ENCODE data around the gene ATRAID. TPM values are rescaled to one million over a fixed set of nuclear protein-coding genes. Genes with fewer than 3 reads are reported as not detected.
"Not testable (repeated sequence)": the region's sequence is repeated elsewhere in the genome, so short reads cannot be mapped to it uniquely, and the experiment has no call there.

Gene ATRAID
- total RNA-seq, 1 donor from 2014 or later = 112 TPM

DNA sequence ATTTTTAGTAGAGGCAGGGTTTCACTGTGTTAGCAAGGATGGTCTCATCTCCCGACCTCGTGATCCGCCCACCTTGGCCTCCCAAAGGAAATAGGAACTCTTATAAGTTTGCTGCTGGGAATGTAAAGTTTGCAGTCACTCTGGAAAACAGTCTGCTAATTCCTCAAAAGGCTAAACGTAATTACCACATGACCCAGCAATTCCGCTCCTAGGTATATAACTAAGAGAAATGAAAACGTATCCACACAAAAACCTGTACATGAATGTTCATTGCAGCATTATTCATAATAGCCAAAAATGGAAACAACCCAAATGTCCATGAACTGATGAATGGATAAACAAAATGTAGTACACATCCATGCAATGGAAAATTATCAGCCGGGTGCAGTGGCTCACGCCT lies 21.9 kb upstream of the ATRAID start:
- Mint-ChIP-seq H3K4me3 (no peak overlapping the region), H3K27ac (no peak overlapping the region), H3K27me3 (ENCODE audit: low read depth) (no peaks in the 10 kb centered on the region), H3K4me1 (no peaks in the 10 kb centered on the region), H3K36me3 (no peaks in the 10 kb centered on the region), H3K9me3 (no peaks in the 10 kb centered on the region)
- no peak for DNase-seq (ENCODE audit: low spot score in 2 of 2, unreplicated experiment in 2 of 2)
- TF ChIP-seq, protein P1, sequence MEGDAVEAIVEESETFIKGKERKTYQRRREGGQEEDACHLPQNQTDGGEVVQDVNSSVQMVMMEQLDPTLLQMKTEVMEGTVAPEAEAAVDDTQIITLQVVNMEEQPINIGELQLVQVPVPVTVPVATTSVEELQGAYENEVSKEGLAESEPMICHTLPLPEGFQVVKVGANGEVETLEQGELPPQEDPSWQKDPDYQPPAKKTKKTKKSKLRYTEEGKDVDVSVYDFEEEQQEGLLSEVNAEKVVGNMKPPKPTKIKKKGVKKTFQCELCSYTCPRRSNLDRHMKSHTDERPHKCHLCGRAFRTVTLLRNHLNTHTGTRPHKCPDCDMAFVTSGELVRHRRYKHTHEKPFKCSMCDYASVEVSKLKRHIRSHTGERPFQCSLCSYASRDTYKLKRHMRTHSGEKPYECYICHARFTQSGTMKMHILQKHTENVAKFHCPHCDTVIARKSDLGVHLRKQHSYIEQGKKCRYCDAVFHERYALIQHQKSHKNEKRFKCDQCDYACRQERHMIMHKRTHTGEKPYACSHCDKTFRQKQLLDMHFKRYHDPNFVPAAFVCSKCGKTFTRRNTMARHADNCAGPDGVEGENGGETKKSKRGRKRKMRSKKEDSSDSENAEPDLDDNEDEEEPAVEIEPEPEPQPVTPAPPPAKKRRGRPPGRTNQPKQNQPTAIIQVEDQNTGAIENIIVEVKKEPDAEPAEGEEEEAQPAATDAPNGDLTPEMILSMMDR (IDR thresholded peaks at IDR 0.05; ENCODE audit: unreplicated experiment) = no peak

DNA sequence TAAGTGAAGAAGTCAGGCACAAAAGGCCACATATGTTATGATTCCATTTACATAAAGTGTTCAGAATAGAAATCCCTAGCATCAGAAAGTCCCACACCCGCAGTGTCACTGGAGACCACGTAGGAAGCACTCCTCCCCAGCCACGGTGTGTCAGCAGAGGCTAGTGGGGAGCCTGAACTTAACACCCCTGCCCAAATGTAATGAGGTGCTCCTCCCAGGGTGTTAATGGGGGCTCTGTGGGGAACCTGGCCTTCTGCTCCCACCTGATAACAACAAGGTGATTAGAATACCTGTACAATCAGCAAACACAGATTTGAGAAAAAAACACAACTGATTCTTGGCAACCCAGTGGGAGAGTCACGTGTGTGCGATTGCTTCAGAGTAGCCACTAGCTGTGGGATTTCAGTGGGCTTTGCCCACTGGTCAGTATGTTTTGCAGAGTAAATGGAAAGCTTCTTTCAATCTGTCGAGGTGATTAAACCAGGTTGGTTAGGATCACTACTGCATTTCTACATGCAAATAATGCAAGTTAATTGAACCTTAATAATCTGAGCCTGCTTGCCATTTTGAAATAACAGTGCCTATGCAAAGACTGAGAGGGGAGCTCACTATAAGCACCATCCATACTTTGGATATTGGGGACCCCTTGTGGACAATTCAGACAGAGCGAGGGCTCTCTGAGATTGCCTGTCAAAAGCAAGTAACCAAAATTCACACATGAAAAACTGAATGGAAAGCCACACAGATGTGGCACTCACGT lies 20.6 kb upstream of the ATRAID start:
- Mint-ChIP-seq H3K36me3 (no peaks in the 10 kb centered on the region), H3K27ac (no peak overlapping the region), H3K4me3 (no peak overlapping the region), H3K27me3 (ENCODE audit: low read depth) (no peaks in the 10 kb centered on the region), H3K4me1 (no peaks in the 10 kb centered on the region), H3K9me3 (no peaks in the 10 kb centered on the region)
- TF ChIP-seq, protein P1 (IDR thresholded peaks at IDR 0.05; ENCODE audit: unreplicated experiment) = peak; percentile 49
- DNase-seq (ENCODE audit: low spot score in 2 of 2, unreplicated experiment in 2 of 2) = peak in 1 of 2 experiments; percentile 54

DNA sequence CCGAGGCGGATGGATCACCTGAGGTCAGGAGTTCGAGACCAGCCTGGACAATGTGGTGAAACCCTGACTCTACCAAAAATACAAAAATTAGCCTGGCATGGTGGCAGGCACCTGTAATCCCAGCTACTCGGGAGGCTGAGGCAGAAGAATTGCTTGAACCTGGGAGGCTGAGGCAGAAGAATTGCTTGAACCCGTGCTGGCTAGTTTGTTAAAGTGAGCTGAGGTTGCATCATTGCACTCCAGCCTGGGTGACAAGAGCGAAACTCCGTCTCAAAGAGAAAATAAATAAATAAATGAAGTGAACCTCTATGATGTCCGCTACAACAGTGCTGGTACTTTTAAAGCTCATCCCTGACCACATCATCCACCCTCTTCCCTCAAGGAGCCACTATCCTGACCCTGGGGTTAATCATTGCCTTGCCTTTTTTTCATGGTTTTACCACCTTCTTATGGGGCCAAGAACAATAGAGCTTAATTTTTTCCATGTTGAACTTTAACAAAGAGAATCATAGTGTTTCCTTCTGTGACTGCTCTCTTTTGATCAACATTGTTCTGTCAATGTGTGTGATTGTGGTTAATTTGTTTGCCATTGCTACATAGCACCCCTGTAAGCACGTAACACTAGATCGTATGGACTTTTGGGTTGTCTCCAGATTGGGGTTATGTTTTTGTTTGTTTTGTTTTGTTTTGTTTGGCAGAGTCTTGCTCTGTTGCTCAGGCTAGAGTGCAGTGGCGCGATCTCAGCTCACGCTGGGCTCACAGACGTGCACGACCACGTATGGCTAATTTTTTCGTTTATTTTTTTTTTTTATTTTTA lies 17.1 kb upstream of the ATRAID start:
- no peaks in the 10 kb centered on the region for H3K9me3 Mint-ChIP-seq
- H3K4me1 Mint-ChIP-seq = no peaks in the 10 kb centered on the region
- H3K27ac Mint-ChIP-seq = no peak overlapping the region
- H3K4me3 Mint-ChIP-seq = no peak overlapping the region
- H3K27me3 Mint-ChIP-seq (ENCODE audit: low read depth) = no peaks in the 10 kb centered on the region
- TF ChIP-seq, protein P1 (IDR thresholded peaks at IDR 0.05; ENCODE audit: unreplicated experiment) = no peak
- peaks cover 1% of the 10 kb centered on the region for H3K36me3 Mint-ChIP-seq
- DNase-seq (ENCODE audit: low spot score in 2 of 2, unreplicated experiment in 2 of 2) = no peak

DNA sequence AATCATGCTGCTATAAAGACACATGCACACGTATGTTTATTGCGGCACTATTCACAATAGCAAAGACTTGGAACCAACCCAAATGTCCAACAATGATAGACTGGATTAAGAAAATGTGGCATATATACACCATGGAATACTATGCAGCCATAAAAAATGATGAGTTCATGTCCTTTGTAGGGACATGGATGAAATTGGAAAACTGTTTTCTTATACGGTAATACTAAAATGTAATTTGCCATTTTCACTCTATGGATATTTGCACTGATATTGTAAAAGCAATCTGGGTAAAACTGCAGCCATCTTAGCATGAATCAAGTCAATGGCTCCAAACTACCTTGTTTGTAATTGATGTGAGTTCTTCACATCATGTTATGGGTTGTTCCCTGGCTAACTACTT lies 16.0 kb upstream of the ATRAID start:
- H3K4me3 Mint-ChIP-seq; H3K27me3 Mint-ChIP-seq (ENCODE audit: low read depth); H3K4me1 Mint-ChIP-seq; H3K36me3 Mint-ChIP-seq; H3K9me3 Mint-ChIP-seq; DNase-seq (ENCODE audit: low spot score in 2 of 2, unreplicated experiment in 2 of 2); H3K27ac Mint-ChIP-seq: not testable (repeated sequence)

DNA sequence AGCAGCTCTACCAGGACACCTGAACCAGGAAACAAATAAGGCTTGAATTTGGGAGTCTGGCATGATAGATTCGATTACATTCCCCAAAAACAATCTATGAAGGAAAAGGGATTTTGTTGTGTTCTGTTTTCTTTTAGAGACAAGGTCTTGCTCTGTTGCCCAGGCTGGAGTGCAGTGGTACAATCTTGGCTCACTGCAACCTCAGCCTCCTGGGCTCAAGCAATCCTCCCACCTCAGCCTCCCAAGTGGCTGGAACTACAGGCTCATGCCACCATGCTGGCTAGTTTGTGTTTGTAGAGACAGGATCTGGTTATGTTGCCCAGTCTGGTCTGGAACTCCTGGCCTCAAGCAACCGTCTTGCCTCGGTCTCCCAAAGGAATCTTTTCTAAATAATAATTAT lies 13.8 kb upstream of the ATRAID start:
- H3K4me3 Mint-ChIP-seq; H3K27me3 Mint-ChIP-seq (ENCODE audit: low read depth); DNase-seq (ENCODE audit: low spot score in 2 of 2, unreplicated experiment in 2 of 2); H3K36me3 Mint-ChIP-seq; H3K9me3 Mint-ChIP-seq; H3K4me1 Mint-ChIP-seq; H3K27ac Mint-ChIP-seq: not testable (repeated sequence)

DNA sequence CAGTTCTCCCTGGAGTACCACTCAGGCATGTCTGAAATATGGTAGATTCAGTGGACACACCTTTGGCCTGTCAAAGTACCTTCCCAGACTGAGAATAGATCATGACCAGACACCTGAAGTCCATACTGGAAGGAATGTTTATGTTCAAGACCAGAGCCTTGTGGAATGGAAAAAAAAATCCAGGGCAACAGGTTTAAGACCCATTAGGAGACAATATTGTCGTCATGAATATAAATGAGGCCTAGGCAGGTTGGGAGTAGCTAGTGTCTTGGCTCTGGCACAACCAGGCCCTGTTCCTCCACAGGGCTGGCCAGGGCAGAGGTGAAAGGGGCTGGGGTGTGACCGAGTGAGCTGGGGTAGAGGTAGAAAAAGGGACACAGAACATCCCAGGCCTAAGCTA lies 13.2 kb upstream of the ATRAID start:
- H3K4me1 Mint-ChIP-seq = no peaks in the 10 kb centered on the region
- peak overlapping the region; percentile 44 for H3K27ac Mint-ChIP-seq
- TF ChIP-seq, protein P1 (IDR thresholded peaks at IDR 0.05; ENCODE audit: unreplicated experiment) = no peak
- DNase-seq (ENCODE audit: low spot score in 2 of 2, unreplicated experiment in 2 of 2) = no peak
- H3K36me3 Mint-ChIP-seq = peaks cover 12% of the 10 kb centered on the region
- no peak overlapping the region for H3K4me3 Mint-ChIP-seq
- H3K27me3 Mint-ChIP-seq (ENCODE audit: low read depth) = no peaks in the 10 kb centered on the region
- H3K9me3 Mint-ChIP-seq = no peaks in the 10 kb centered on the region
